Adrenal gland (tissue), 12 donors: Measurements from ENCODE around the gene GTF2F1. TPM values are rescaled to one million over a fixed set of nuclear protein-coding genes. Genes with fewer than 3 reads are reported as not detected.

ENCODE experiments used
- DNase-seq, 7 donors: peaks; one replicate each; pipeline ENCODE4 v3.0.0-alpha.2; 2019 to 2020
- H3K27ac ChIP-seq, 5 donors: fragments of 200-600 bp; sonication (generic) in 4 of 5; 1 replicate in 3 of 5; 2 replicates in 2 of 5; pipeline versions ENCODE4 v1.5.1 to v1.8.0; 2016 to 2020; ENCODE audit warnings: mild to moderate bottlenecking in 1 of 5
- H3K27me3 ChIP-seq: fragments of 200-600 bp; 2 replicates; pipeline ENCODE4 v1.8.0; 2021
- H3K36me3 ChIP-seq, 2 donors: fragments of 200-600 bp; replicated peaks in 1 of 2; 1 replicate in 1 of 2; 2 replicates in 1 of 2; pipeline versions ENCODE4 v1.5.1 to v1.8.0; 2018 to 2022
- H3K4me1 ChIP-seq, 2 donors: fragments of 200-600 bp; replicated peaks in 1 of 2; 1 replicate in 1 of 2; 2 replicates in 1 of 2; pipeline versions ENCODE4 v1.5.1 to v1.8.0; 2018 to 2021
- H3K4me3 ChIP-seq, 4 donors: fragments of 200-600 bp; sonication (generic) in 3 of 4; one replicate each; pipeline ENCODE4 v1.5.1; 2016 to 2018
- H3K9me3 ChIP-seq, 3 donors: fragments of 200-600 bp; sonication (generic) in 1 of 3; replicated peaks in 1 of 3; 1 replicate in 2 of 3; 2 replicates in 1 of 3; pipeline versions ENCODE4 v1.5.1 to v1.8.0; 2016 to 2021
- CTCF ChIP-seq, 6 experiments: fragments of 450-650 bp in 4 of 6; fragments of 200-600 bp in 2 of 6; sonication (generic) in 1 of 6; IDR thresholded peaks; 1 replicate in 5 of 6; 2 replicates in 1 of 6; pipeline versions ENCODE4 v1.5.1 to v1.8.0; 2016 to 2021; ENCODE audit warnings: antibody characterized with exemption in 6 of 6, mild to moderate bottlenecking in 2 of 6, moderate library complexity in 1 of 6
- POLR2A ChIP-seq, 2 donors: fragments of 450-650 bp; IDR thresholded peaks; one replicate each; pipeline ENCODE4 v1.6.1; 2017; ENCODE audit warnings: antibody characterized with exemption in 2 of 2, mild to moderate bottlenecking in 2 of 2, moderate library complexity in 1 of 2
- WGBS, 4 donors: extraction: QIAGEN DNeasy Blood & Tissue Kit in 2 of 4; methylation state at CpG; one replicate each; pipeline versions ENCODE4 v1.1.5 to v1.1.7; 2013 to 2017; 5-methylcytosine and 5-hydroxymethylcytosine counted together
- intact Hi-C, 2 donors: fragments of 100-400 bp; cut with DNase I; formaldehyde crosslinking; loops; one replicate each; pipeline versions ENCODE4 v1.14.1 to v1.15.0; 2022 to 2023
- polyA plus RNA-seq, 3 donors: library from polyadenylated mRNA; stranded (reverse); fragments of 200-250 nt in 2 of 3; fragments of 350-450 nt in 1 of 3; fragmentation: Illumina TruSeq in 1 of 3; extraction: RNeasy Lipid Tissue Mini Kit (QIAGEN cat#74804) in 1 of 3; gene quantifications; one replicate each; pipeline ENCODE4 v1.2.3, GENCODE V29; 2013 to 2014
- total RNA-seq, 9 donors: library from RNA; depleted of rRNA in 4 of 9; stranded (reverse); fragments of >200 nt in 4 of 9; fragments of 120-200 nt in 1 of 9; fragmentation: NEBNext Ultra II Directional in 1 of 9; extraction: Animal tissue kit (Norgen Biotek cat#: 25700) in 1 of 9; gene quantifications; one replicate each; pipeline versions ENCODE4 v1.1.0 to v1.2.4, GENCODE V29; 2013 to 2023
- donor health status: healthy with polysubstance abuse.
- donor health status: Bipolar disorder and iron deficiency.
- donor health status: DM: yes; HTN: yes; CAD: no.
- donor health status: DM: no; HTN: no; CAD: no.
- donor health status: DM: no; HTN: no; CAD: no.
- donor health status: DM: yes; HTN: yes; CAD: no.

GTF2F1 gene
- total and polyA plus RNA-seq, 12 donors, result 29.0 to 79.1 (median 53.8) TPM

- WGBS, 4 donors, result 67 to 78% (median 73%) methylated on average over 17 to 20 of the region's 20 CpGs
- intact Hi-C loops, result no loop called here
- no peak overlapping the region for H3K4me3 ChIP-seq
- TF ChIP-seq POLR2A (IDR thresholded peaks at IDR 0.05) (no peak), CTCF (IDR thresholded peaks at IDR 0.05) (no peak)
- H3K36me3 ChIP-seq, result peaks cover 0 to 54% of the 10 kb centered on the region in 2 donors
- no peak for DNase-seq
- no peaks in the 10 kb centered on the region for H3K27me3 ChIP-seq
- peaks cover 3 to 37% of the 10 kb centered on the region in 2 donors for H3K4me1 ChIP-seq
- H3K9me3 ChIP-seq, result no peaks in the 10 kb centered on the region
- H3K27ac ChIP-seq, result no peak overlapping the region
Measured at GRCh38 chr19:6421075-6422014, 28.4 kb upstream of the GTF2F1 start.

- Histone ChIP-seq H3K9me3 (no peaks in the 10 kb centered on the region), H3K4me1 (peaks cover 3 to 36% of the 10 kb centered on the region in 2 donors), H3K27ac (peak overlapping the region in 1 of 5 donors; percentile 73), H3K36me3 (peaks cover 0 to 78% of the 10 kb centered on the region in 2 donors), H3K27me3 (no peaks in the 10 kb centered on the region), H3K4me3 (no peak overlapping the region)
- 76 to 79% (median 79%) methylated on average over 12 to 19 of the region's 19 CpGs for WGBS, 4 donors
- intact Hi-C loops, result no loop called here
- TF ChIP-seq POLR2A (IDR thresholded peaks at IDR 0.05), result no peak
- no peak for TF ChIP-seq CTCF (IDR thresholded peaks at IDR 0.05)
- DNase-seq, result no peak
Measured at GRCh38 chr19:6418562-6418932, 25.6 kb upstream of the GTF2F1 start.

- 47 to 55% (median 51%) methylated on average over 11 to 33 of the region's 33 CpGs for WGBS, 4 donors
- intact Hi-C loops, result no loop called here
- TF ChIP-seq POLR2A (IDR thresholded peaks at IDR 0.05) (no peak), CTCF (IDR thresholded peaks at IDR 0.05) (peak; percentile 36 to 75 (median 60))
- Histone ChIP-seq H3K4me3 (no peak overlapping the region), H3K27me3 (no peaks in the 10 kb centered on the region), H3K36me3 (peaks cover 0 to 78% of the 10 kb centered on the region in 2 donors), H3K27ac (peak overlapping the region in 4 of 5 donors; percentile 5 to 73 (median 38)), H3K4me1 (peaks cover under 1 to 30% of the 10 kb centered on the region in 2 donors), H3K9me3 (no peaks in the 10 kb centered on the region)
- peak; percentile 70 to 87 (median 77) for DNase-seq
Measured at GRCh38 chr19:6417713-6418561, 25.0 kb upstream of the GTF2F1 start.
